Stimulated activated CD8-positive, alpha-beta memory T cell treated with anti-CD3 and anti-CD28 coated beads, Interleukin-7, amount 100 ng/mL, for 24 hours (primary cell): ENCODE results near the gene NPY1R.

ENCODE experiments used
- DNase-seq: peaks from one replicate; pipeline ENCODE4 v3.0.0-alpha.2; 2020; ENCODE audit warnings: low read depth

NPY1R gene

DNA sequence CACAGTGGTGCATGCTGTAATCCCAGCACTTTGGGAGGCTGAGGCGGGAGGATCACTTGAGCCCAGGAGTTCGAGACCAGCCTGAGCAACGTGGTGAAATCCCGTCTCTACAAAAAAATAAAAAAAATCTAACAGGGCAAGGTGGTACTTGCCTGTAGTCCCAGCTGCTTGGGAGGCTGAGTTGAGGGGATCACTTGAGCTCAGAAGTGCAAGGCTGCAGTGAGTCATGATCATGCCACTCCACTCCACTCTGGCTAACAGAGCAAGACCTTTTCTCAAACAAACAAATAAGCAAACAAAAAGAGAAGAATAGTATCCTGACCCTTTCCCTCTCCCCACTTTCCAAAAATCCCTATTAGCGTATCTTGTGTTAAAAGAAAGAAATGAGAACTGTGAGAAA is 52.7 kb downstream of the NPY1R start:
- no peak for DNase-seq

GRCh38 chr4:163274861-163275260 is 57.5 kb downstream of the NPY1R start:
- DNase-seq = no peak
